Hematopoietic multipotent progenitor cell treated with erythropoietin and hydrocortisone succinate and interleukin-3 and kit ligand, for 6 days (in vitro differentiated cells): ENCODE measurements around the gene NELL1.

Source experiments
- DNase-seq: peaks from one replicate; pipeline ENCODE4 v3.0.0-alpha.2; 2015

Gene NELL1

DNA sequence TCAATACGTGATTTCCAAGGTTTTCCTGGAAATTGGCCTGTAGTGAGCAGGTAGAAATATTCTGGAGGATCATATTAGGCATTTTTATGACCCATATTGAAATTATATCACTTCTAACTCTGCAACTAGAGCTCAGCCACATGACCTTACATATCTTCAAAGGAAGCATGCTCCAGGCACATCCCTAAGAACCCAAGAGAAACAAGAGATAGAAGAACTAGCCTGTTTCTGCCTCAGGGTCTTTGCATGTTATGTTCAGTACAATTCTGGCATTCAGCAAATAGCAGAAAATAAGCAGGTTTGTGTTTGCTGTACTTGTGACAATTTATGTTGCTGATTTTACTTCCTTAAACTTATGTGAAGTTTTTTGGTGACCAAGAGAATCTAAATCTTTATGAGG is 859.8 kb downstream of the NELL1 start:
- no peak for DNase-seq

DNA sequence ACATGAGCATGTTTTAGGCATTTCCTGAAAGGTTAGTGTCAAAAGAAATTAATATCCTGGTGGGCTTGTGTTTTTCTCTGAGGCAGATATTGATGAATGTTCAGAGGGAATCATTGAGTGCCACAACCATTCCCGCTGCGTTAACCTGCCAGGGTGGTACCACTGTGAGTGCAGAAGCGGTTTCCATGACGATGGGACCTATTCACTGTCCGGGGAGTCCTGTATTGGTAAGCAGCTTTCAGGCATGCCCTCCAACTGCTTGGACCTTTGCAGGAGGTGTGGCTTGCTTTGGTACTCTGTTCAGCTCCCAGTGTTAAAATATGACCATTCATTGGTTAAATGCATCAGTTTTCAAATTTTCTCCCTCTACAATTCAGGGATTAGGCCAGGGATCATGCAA is 864.9 kb downstream of the NELL1 start:
- DNase-seq, result no peak

- no peak for DNase-seq
These were observed 868.6 kb downstream of the NELL1 start for GRCh38 chr11:21537980-21538379.

GRCh38 chr11:21541187-21541751 is 871.9 kb downstream of the NELL1 start:
- DNase-seq, result no peak

DNA sequence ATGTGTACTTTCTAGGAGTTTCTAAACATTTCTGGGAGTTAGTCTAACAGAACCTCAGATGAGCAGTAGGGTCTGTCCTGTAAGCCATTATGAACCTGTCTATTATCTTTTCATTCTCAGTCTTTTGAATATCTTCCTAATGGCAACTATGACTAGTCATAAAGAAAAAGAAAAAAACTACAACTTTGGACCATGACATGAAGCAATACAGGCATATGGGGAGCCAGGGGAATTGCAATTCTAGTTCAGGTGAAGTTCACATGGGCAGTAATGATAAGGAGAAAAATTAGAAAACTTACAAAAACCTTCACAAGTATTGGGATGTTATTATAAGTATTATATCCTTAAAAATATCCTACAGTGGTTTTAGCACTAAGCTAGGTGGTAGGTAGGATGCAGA is 874.5 kb downstream of the NELL1 start:
- DNase-seq, result no peak

DNA sequence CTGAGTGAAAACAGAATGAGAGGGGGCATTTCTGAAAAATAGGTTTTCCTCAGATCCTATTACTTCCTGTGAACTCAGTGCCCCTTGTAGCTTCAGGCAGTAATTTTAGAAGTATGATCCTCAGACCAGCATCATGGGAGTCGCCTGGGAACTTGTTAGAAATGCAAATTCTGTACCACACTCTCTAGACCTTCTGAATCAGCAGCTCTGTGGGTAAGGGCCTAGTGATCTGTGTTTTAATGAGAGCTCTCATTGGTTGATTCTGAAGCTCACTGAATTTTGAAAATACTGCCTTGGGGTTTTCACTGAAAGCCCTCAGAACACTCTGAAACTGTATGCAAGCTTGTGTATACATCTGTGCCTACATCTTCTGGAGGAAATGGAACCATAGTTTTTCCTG is 876.3 kb downstream of the NELL1 start:
- DNase-seq, result no peak

DNA sequence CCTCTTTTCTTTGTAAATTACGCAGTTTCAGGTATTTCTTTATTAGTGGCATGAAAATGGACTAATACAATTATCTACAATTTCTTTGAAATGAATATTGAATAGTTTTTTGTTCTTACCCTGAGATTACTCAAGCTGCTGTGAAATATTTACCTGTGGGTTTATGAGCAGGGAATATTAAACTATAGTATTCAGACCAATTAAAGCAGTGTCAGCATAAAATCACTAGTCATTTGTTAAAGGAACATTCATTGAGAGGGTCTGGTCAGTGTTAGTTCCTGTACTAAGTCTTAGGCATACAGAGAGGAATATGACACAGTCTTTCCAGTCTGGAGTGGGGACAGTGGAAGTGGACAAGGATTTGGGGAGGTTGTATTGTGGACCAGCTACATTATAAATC is 877.3 kb downstream of the NELL1 start:
- DNase-seq, result no peak

- DNase-seq, result no peak
These were observed 883.5 kb downstream of the NELL1 start for GRCh38 chr11:21552911-21553310.

DNA sequence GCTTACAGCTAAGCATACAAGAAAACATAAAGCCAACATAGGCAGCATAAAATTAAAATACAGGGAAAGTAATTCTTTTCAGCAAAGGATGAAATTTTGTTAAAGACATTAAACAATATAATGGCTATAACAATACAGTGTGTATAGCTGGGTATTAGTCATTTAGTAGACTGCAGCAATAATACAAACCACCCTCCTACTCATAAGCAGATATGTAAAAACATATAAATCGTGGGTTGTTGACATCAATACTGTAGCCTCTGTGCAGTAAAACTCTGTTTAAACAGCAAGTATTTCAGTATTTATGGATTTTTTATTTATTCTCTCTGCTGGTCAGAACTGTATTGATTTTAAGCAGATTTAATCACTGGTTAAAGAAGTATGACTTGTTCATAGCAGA is 884.4 kb downstream of the NELL1 start:
- no peak for DNase-seq

- DNase-seq, result no peak
These were observed 884.9 kb downstream of the NELL1 start for GRCh38 chr11:21554284-21554683.

- DNase-seq, result no peak
These were observed 887.5 kb downstream of the NELL1 start for GRCh38 chr11:21556926-21557325.

DNA sequence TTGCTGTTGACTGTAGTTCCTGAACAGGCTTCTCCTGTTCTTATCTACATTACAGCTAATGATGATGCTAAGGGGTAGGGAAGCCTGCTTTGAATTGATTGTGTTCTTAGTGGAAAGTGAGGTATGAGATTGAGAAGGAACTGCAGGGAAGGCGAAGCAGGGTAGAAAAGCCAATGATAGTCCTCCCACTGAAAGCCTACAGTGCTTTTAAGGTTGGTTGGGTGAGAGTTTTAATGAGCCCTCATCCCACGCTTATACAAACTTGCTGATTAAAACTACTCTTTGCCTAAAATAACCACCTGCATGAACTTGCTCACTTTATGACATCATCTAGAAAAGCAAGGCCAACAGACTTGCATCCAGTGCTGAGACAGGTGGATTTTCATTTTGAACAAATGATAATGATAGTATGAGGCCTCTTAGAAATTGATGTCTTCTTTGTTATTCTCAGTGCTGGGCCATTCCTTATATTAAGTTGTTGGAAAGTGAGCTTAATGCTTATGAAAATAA is 891.1 kb downstream of the NELL1 start:
- no peak for DNase-seq

GRCh38 chr11:21561581-21561980 is 892.2 kb downstream of the NELL1 start:
- DNase-seq, result no peak

- no peak for DNase-seq
These were observed 894.7 kb downstream of the NELL1 start for GRCh38 chr11:21564095-21564494.

- no peak for DNase-seq
These were observed 895.7 kb downstream of the NELL1 start for GRCh38 chr11:21564833-21565682.

DNA sequence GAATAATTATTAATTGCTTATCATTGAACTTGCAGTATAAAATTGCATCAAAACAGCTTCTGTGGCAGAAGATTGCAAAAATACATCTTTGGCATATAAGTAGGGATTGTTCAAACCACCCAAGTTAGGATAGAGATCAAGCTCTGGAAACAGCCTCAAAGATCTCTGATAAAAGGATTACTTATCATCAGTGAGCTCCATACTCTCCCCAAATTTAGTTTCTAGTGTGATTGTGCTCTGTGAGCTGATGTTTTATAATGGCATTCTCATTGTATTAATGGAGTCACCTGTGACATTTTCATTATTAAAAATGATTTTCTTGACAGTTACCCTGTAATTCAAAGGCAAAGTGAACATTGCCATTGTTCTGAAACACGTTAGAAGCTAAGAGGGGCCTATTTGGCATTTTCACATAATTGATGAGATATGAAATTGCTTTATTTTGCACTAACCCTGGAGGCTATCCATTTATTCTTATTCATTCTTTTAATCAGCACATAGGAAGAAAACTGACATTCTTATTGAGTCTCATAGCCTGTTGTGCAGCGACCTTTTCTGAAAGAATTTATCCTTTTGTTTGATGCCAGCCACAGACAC is 897.2 kb downstream of the NELL1 start:
- DNase-seq, result peak; percentile 3

- peak; percentile 34 for DNase-seq
These were observed 898.4 kb downstream of the NELL1 start for GRCh38 chr11:21567645-21568290.

DNA sequence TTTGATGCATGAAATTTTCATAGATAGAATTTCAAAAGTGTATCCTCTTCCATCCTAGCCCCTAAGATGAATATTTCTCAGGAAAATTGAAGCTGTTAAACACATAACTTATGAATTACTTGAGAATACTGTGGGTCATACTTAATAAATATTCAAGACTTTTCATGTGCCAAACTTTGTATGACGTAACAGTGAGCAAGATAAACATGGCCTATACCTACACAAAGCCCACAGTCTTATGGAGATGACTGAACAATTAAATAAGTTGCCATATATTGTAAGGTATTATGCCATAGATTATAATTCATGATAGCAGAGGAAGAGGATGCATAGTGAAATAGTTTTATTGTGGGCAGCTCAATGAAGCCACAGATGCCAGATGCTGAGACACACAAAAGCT is 902.8 kb downstream of the NELL1 start:
- DNase-seq, result no peak

DNA sequence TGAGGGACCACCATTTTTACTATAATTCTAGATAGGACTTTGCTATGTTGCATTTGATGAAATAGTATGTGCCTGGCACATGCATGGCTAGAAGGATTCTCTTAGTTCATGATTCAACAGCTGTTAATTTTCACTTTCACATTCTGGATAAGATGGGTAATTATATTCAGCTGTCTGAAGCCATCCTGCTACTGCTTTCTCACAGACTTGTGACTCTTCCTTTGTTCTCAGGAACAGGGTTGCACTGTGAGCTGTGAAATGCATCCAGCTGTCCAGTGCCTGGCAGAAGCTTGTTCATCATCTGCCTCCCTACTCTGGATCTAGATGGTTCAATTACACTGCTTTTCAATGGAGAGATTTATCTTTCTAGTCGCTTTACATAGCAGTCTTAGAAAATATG is 913.4 kb downstream of the NELL1 start:
- DNase-seq, result no peak

- DNase-seq, result no peak
These were observed 919.4 kb downstream of the NELL1 start for GRCh38 chr11:21588754-21589153.

- no peak for DNase-seq
These were observed 933.3 kb downstream of the NELL1 start for GRCh38 chr11:21602699-21603098.

DNA sequence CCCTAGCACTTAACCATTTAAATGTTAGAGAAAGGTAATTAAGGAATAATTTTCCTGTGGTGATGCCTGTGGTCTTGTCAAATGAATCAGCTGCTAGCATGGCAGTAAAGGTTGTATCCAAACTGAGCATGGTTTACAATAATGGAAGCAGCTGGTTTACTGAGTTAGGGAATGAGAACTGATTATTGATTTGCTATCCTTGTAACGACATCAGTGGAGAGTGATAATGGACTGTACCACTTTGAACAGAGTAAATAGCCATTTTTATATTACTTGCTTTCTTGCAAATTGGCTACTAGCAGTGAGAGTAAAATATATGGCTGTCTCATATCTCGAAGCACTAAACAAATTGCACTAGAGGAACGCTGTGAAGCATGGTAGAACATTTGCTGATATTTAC is 934.5 kb downstream of the NELL1 start:
- DNase-seq, result no peak

GRCh38 chr11:21604564-21604963 is 935.2 kb downstream of the NELL1 start:
- no peak for DNase-seq

DNA sequence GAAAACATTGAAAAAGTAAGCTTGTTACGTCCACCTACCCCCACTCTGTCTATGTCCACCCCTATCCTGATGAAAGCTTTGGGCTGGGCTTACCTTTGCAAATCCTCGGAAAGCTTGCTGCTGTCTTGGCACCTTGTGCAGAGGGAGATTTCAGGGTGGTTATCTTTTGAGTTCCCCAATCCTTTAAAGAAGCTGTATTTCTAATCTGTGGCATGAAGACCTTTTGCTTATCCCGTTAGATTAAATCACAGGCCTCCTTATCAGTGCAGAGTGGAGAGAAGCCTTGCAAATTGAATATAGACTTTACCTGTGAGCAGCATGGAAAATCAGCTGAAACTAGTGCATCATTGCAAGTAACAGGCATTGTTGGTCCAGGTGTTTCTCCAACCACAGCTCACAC is 942.9 kb downstream of the NELL1 start:
- DNase-seq, result no peak
